Stimulated activated CD4-positive, alpha-beta T cell treated with anti-CD3 and anti-CD28 coated beads, TNF-alpha, amount 100 ng/mL, for 24 hours (primary cell): ENCODE results near the gene ZNF365.

Source experiments
- DNase-seq, 3 experiments: peaks; one replicate each; pipeline ENCODE4 v3.0.0-alpha.2; 2020; ENCODE audit warnings: low read depth in 3 of 3

Gene ZNF365

GRCh38 chr10:62422068-62422590 lies 48.0 kb downstream of the ZNF365 start:
- no peak for DNase-seq

DNA sequence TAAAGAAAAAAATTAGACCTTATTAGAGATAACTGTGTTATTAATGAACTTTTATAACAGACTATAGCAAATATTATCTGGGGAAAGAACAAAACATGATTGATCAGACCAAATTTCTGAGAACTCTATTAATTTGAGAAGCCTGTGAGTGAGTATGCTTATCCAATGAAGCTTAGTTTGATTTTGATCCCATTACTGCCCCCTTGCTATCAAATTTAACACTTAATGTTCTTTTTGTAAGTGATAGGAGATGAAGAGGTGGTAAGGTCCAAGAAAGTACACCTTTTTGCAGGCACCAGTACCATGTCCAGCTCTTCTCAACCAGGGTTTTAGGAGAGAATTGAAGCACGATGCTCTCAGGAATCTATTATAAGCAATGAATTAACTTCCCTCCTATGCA lies 49.9 kb downstream of the ZNF365 start:
- no peak for DNase-seq

GRCh38 chr10:62426086-62426485 lies 51.9 kb downstream of the ZNF365 start:
- peak; percentile 15 to 41 (median 23) for DNase-seq

DNA sequence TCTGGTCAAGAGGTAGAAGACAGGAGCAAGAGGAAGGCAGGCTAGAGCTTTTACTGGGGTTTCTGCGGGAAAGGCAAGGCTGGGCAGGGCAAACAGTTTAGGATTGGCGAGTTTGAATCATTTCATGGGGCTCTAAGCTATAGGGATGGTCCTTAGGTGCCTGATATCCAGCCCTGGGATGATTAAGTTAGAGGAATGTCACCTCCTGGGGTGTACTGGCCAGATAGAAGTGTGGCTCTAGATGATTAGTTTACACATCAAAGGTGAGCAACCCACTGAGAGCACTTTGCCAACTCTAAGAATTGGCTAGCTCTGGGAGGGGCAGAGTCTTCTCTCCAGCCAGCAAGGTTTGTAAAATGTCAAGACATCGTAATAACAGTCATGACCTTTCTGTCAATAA lies 52.4 kb downstream of the ZNF365 start:
- DNase-seq, result no peak

- no peak for DNase-seq
These were observed 56.7 kb downstream of the ZNF365 start for GRCh38 chr10:62430881-62431280.

- peak; percentile 48 to 66 (median 62) for DNase-seq
These were observed 59.1 kb downstream of the ZNF365 start for GRCh38 chr10:62433181-62433692.

DNA sequence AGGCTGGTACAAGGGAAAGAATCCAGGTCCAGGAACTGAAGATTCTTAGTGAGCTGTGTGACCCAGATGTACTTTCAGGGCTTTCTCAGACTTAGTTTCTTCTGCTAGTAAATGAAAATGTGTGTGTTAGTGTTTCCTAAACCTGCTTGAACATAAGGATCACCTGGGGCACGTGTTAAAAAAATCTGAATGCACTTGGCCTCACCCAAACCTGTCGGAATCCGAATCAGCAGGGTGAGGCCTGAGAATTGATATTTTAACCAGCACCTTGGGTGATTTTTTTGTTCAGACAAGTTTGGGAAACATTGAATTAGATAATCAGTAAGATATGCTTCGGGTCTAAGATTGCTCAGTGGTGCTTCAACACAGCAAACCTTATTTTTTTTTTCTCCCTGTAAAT lies 59.7 kb downstream of the ZNF365 start:
- no peak for DNase-seq

DNA sequence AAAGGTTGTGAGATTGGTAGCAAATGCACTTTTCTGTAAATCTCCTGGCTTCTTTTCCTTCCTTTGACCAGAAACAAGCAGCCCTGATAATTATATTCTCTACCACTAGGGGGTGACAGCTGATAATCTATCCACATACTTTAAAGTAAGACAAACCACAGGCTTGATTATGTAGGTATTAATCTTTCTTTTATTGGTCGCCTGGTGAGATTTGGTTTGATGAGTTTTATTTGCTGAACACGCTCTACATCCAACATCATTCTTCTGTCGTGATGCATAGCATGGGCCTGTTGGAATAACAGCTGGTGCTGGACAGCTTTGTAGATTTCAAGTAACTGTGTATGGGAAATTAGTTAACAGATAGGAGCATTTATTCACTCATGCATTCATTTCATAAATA lies 63.5 kb downstream of the ZNF365 start:
- DNase-seq, result no peak

DNA sequence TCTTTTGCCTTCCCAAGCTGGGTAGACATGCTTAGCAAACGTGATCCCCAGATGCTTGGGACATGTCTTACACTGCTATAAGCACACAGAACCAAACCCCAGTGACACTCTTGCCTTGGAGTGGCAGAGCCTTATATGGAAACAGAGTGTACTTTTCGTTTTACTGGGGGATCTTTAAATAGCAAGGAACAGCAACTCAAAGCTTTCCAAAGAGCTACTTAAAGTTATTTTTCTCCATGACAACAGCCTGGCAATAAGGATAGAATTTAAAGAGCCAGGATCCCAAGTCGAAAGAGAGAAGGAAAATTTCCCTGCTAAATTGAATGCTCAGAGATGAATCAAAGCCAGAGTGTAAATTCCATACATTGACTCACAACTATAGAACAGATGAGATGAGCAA lies 67.8 kb downstream of the ZNF365 start:
- DNase-seq, result no peak

- no peak for DNase-seq
These were observed 68.9 kb downstream of the ZNF365 start for GRCh38 chr10:62442894-62443669.

DNA sequence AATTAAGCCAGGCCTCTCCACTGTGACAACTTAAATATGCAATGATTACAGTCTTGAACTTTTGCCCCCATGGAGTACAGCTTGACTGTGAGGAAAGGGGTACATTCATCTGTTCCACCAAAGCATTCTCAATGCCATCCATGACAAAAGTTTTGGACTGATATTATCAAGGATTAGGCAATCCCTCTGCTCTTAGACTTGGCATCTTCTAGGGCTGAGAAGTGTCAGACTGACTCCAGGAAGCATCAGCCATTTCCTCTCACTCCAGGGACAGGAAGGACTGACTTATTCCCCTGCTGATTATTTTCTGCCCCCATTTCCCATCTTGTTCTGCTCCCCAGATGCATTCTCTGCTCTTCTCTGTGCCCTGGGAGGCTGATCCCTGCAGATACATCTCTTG lies 69.7 kb downstream of the ZNF365 start:
- DNase-seq, result no peak

GRCh38 chr10:62446627-62447026 lies 72.5 kb downstream of the ZNF365 start:
- no peak for DNase-seq

GRCh38 chr10:62450912-62451610 lies 76.9 kb downstream of the ZNF365 start:
- DNase-seq, result no peak

GRCh38 chr10:62451611-62451975 lies 77.4 kb downstream of the ZNF365 start:
- DNase-seq, result no peak
